CD14-positive monocyte (primary cell): Measurements from ENCODE around the gene UBQLN3. TPM values are rescaled to one million over a fixed set of nuclear protein-coding genes. Genes with fewer than 3 reads are reported as not detected.

Source experiments
- DNase-seq, 3 donors: peaks; one replicate each; pipeline ENCODE4 v3.0.0-alpha.2; 2011 to 2022
- H2AFZ ChIP-seq: 2 replicates; pipeline ENCODE4 v1.6.0; 2012; ENCODE audit warnings: mild to moderate bottlenecking, low read depth, low read length, inconsistent platforms; ENCODE audit not compliant: insufficient read depth, poor library complexity, severe bottlenecking
- H3K27ac ChIP-seq, 2 donors: 1 replicate in 1 of 2; 2 replicates in 1 of 2; pipeline ENCODE4 v1.5.1; 2012 to 2013; ENCODE audit warnings: low read length in 2 of 2, control low read depth in 1 of 2, inconsistent platforms in 1 of 2, low read depth in 1 of 2, mild to moderate bottlenecking in 1 of 2
- H3K27me3 ChIP-seq, 2 donors: one replicate each; pipeline versions ENCODE4 v1.6.0 to v1.6.1; 2011 to 2013; ENCODE audit warnings: low read length in 2 of 2; ENCODE audit not compliant: control insufficient read depth in 2 of 2, insufficient read depth in 2 of 2
- H3K36me3 ChIP-seq, 2 donors: replicated peaks in 1 of 2; 1 replicate in 1 of 2; 2 replicates in 1 of 2; pipeline versions ENCODE4 v1.5.1 to v1.6.1; 2012 to 2013; ENCODE audit warnings: low read length in 2 of 2, control low read depth in 1 of 2, inconsistent platforms in 1 of 2, mild to moderate bottlenecking in 1 of 2; ENCODE audit not compliant: insufficient read depth in 2 of 2, control insufficient read depth in 1 of 2
- H3K4me1 ChIP-seq, 2 donors: 1 replicate in 1 of 2; 2 replicates in 1 of 2; pipeline versions ENCODE4 v1.5.1 to v1.6.1; 2012 to 2013; ENCODE audit warnings: low read length in 2 of 2, control low read depth in 1 of 2, inconsistent platforms in 1 of 2, mild to moderate bottlenecking in 1 of 2, moderate library complexity in 1 of 2; ENCODE audit not compliant: insufficient read depth in 2 of 2, control insufficient read depth in 1 of 2
- H3K4me2 ChIP-seq: replicated peaks from 2 replicates; pipeline ENCODE3; 2012; ENCODE audit warnings: low read length, moderate library complexity, mild to moderate bottlenecking; ENCODE audit not compliant: poor library complexity, severe bottlenecking; ENCODE audit errors: extremely low read depth
- H3K4me3 ChIP-seq, 3 experiments: fragments of 200-600 bp in 1 of 3; sonication (generic) in 1 of 3; replicated peaks in 1 of 3; 1 replicate in 2 of 3; 2 replicates in 1 of 3; pipeline ENCODE4 v1.5.1; 2011 to 2013; ENCODE audit warnings: low read length in 3 of 3, mild to moderate bottlenecking in 3 of 3, control low read depth in 2 of 3, low read depth in 2 of 3, inconsistent platforms in 1 of 3, moderate library complexity in 1 of 3
- H3K79me2 ChIP-seq: 2 replicates; pipeline ENCODE4 v1.6.0; 2012; ENCODE audit warnings: mild to moderate bottlenecking, control low read depth, inconsistent platforms, low read length, moderate library complexity; ENCODE audit not compliant: insufficient read depth
- H3K9ac ChIP-seq: 2 replicates; pipeline ENCODE4 v1.6.0; 2017; ENCODE audit warnings: low read length, mild to moderate bottlenecking; ENCODE audit not compliant: insufficient read depth, poor library complexity, severe bottlenecking
- H3K9me3 ChIP-seq, 2 donors: replicated peaks in 1 of 2; 1 replicate in 1 of 2; 2 replicates in 1 of 2; pipeline versions ENCODE4 v1.5.1 to v1.6.1; 2012 to 2013; ENCODE audit warnings: low read length in 2 of 2, control low read depth in 1 of 2; ENCODE audit not compliant: control insufficient read depth in 1 of 2, insufficient read depth in 1 of 2
- H4K20me1 ChIP-seq: 2 replicates; pipeline ENCODE4 v1.6.0; 2012; ENCODE audit warnings: mild to moderate bottlenecking, low read length, control low read depth, moderate library complexity; ENCODE audit not compliant: insufficient read depth
- H3K27ac Mint-ChIP-seq, 7 donors: one replicate each; pipeline ENCODE4 v1.8.0; 2020; ENCODE audit warnings: mild to moderate bottlenecking in 7 of 7, mixed read lengths in 7 of 7, moderate library complexity in 6 of 7, inconsistent platforms in 2 of 7
- H3K27me3 Mint-ChIP-seq, 3 donors: one replicate each; pipeline ENCODE4 v1.8.0; 2021 to 2022; ENCODE audit warnings: low read depth in 3 of 3, mild to moderate bottlenecking in 3 of 3, mixed read lengths in 3 of 3, moderate library complexity in 3 of 3, inconsistent platforms in 1 of 3
- H3K36me3 Mint-ChIP-seq, 2 donors: one replicate each; pipeline ENCODE4 v1.8.0; 2020; ENCODE audit warnings: mixed read lengths in 2 of 2, inconsistent platforms in 1 of 2, mild to moderate bottlenecking in 1 of 2
- H3K4me1 Mint-ChIP-seq: one replicate; pipeline ENCODE4 v1.8.0; 2020; ENCODE audit warnings: mild to moderate bottlenecking, mixed read lengths
- H3K4me3 Mint-ChIP-seq, 2 donors: one replicate each; pipeline ENCODE4 v1.8.0; 2020; ENCODE audit warnings: mild to moderate bottlenecking in 2 of 2, mixed read lengths in 2 of 2, moderate library complexity in 1 of 2
- H3K9me3 Mint-ChIP-seq, 7 donors: one replicate each; pipeline ENCODE4 v1.8.0; 2020 to 2022; ENCODE audit warnings: mixed read lengths in 7 of 7, mild to moderate bottlenecking in 6 of 7, moderate library complexity in 6 of 7, inconsistent platforms in 2 of 7
- WGBS: methylation state at CpG from one replicate; pipeline ENCODE4 v1.1.5; 2013; ENCODE audit warnings: missing lambda C conversion rate; ENCODE audit not compliant: insufficient coverage; 5-methylcytosine and 5-hydroxymethylcytosine counted together
- intact Hi-C, 2 donors: fragments of 100-400 bp; cut with micrococcal nuclease; formaldehyde crosslinking; loops; one replicate each; pipeline versions ENCODE4 v1.15.0 to v1.15.1; 2023
- polyA plus RNA-seq, 3 donors: library from polyadenylated mRNA; depleted of rRNA in 1 of 3; unstranded in 2 of 3; stranded (reverse) in 1 of 3; fragments of 300-500 nt in 2 of 3; fragments of >200 nt in 1 of 3; fragmentation: Illumina TruSeq in 2 of 3; gene quantifications; 1 replicate in 2 of 3; 2 replicates in 1 of 3; pipeline ENCODE4 v1.2.3, GENCODE V29; 2012 to 2021
- TF ChIP-seq, protein P1 (sequence below): fragments of 200-600 bp; IDR thresholded peaks from one replicate; pipeline ENCODE4 v1.8.0; 2022; ENCODE audit warnings: antibody characterized with exemption, mild to moderate bottlenecking

Gene UBQLN3
- polyA plus RNA-seq, 3 donors = not detected

- Mint-ChIP-seq H3K36me3 (no peaks in the 10 kb centered on the region), H3K27me3 (peaks cover 0 to 5% (median 1%) of the 10 kb centered on the region in 3 donors), H3K4me1 (no peaks in the 10 kb centered on the region), H3K4me3 (no peak overlapping the region), H3K27ac (no peak overlapping the region), H3K9me3 (peaks cover 3 to 9% (median 5%) of the 10 kb centered on the region in 7 donors)
- Histone ChIP-seq H3K27ac (no peak overlapping the region), H3K4me1 (no peaks in the 10 kb centered on the region), H3K9ac (no peak overlapping the region), H3K36me3 (no peaks in the 10 kb centered on the region), H3K4me3 (no peak overlapping the region), H3K79me2 (no peaks in the 10 kb centered on the region), H4K20me1 (no peaks in the 10 kb centered on the region), H3K4me2 (no peak overlapping the region), H2AFZ (no peak overlapping the region), H3K27me3 (no peaks in the 10 kb centered on the region), H3K9me3 (no peaks in the 10 kb centered on the region)
- TF ChIP-seq, protein P1, sequence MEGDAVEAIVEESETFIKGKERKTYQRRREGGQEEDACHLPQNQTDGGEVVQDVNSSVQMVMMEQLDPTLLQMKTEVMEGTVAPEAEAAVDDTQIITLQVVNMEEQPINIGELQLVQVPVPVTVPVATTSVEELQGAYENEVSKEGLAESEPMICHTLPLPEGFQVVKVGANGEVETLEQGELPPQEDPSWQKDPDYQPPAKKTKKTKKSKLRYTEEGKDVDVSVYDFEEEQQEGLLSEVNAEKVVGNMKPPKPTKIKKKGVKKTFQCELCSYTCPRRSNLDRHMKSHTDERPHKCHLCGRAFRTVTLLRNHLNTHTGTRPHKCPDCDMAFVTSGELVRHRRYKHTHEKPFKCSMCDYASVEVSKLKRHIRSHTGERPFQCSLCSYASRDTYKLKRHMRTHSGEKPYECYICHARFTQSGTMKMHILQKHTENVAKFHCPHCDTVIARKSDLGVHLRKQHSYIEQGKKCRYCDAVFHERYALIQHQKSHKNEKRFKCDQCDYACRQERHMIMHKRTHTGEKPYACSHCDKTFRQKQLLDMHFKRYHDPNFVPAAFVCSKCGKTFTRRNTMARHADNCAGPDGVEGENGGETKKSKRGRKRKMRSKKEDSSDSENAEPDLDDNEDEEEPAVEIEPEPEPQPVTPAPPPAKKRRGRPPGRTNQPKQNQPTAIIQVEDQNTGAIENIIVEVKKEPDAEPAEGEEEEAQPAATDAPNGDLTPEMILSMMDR = no peak
- 95% methylated on average over 2 of the region's 3 CpGs for WGBS
- DNase-seq = no peak
- intact Hi-C loops = no loop called here
These were observed 15.0 kb upstream of the UBQLN3 start for GRCh38 chr11:5524756-5525155.

DNA sequence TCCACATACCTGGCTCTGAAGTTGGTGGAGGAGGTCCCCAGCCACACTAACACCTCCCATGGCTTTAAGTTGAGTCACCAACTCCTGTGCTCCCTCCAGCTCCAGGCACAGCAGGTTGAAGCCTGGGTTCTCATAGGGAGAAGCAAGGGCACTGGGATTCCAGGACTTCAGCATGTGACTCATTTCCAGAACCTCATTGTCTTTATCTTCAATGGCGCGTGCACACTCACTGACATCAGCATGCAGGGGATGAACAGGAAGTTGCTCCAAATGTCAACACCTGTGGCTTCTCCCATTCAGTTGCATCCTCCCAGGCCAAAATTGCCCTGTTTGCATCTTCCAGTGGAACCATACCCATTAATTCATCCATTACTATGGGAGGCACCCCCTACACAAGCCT lies 12.6 kb upstream of the UBQLN3 start:
- intact Hi-C loops = no loop called here
- no peaks in the 10 kb centered on the region for H3K27me3 ChIP-seq
- no peak overlapping the region for H2AFZ ChIP-seq
- TF ChIP-seq, protein P1 = no peak
- H3K27ac Mint-ChIP-seq = no peak overlapping the region
- no peaks in the 10 kb centered on the region for H3K4me1 ChIP-seq
- H3K36me3 ChIP-seq = no peaks in the 10 kb centered on the region
- WGBS = 94% methylated on average over 2 of the region's 2 CpGs
- H3K79me2 ChIP-seq = no peaks in the 10 kb centered on the region
- no peak overlapping the region for H3K27ac ChIP-seq
- no peak overlapping the region for H3K9ac ChIP-seq
- H3K4me3 ChIP-seq = no peak overlapping the region
- peaks cover 3 to 7% (median 3%) of the 10 kb centered on the region in 7 donors for H3K9me3 Mint-ChIP-seq
- no peaks in the 10 kb centered on the region for H3K9me3 ChIP-seq
- H3K36me3 Mint-ChIP-seq = no peaks in the 10 kb centered on the region
- no peak overlapping the region for H3K4me2 ChIP-seq
- no peak for DNase-seq
- H3K27me3 Mint-ChIP-seq = peaks cover 0 to 5% (median 1%) of the 10 kb centered on the region in 3 donors
- H4K20me1 ChIP-seq = no peaks in the 10 kb centered on the region
- no peak overlapping the region for H3K4me3 Mint-ChIP-seq
- H3K4me1 Mint-ChIP-seq = no peaks in the 10 kb centered on the region
